HepG2 (cell line): ENCODE measurements around the gene TMEM107. TPM values are rescaled to one million over a fixed set of nuclear protein-coding genes. Genes with fewer than 3 reads are reported as not detected.

Experiments
- IRF2 ChIP-seq: IDR thresholded peaks from 2 replicates; pipeline ENCODE4 v1.6.1; 2018; ENCODE audit warnings: missing genetic modification reagents, missing compliant biosample characterization
- KDM3A ChIP-seq: IDR thresholded peaks from 2 replicates; pipeline ENCODE4 v1.6.1; 2018; ENCODE audit warnings: low read depth, missing compliant biosample characterization
- MED8 ChIP-seq: sonication (generic); formaldehyde crosslinking; IDR thresholded peaks from 2 replicates; pipeline ENCODE4 v1.8.1; 2023; ENCODE audit warnings: mild to moderate bottlenecking, missing genetic modification reagents; ENCODE audit not compliant: insufficient replicate concordance
- RXRA ChIP-seq: sonication (generic); formaldehyde crosslinking; IDR thresholded peaks from 2 replicates; pipeline ENCODE4 v1.5.1; 2020; ENCODE audit warnings: missing genetic modification reagents
- SALL1 ChIP-seq: sonication (generic); formaldehyde crosslinking; IDR thresholded peaks from 2 replicates; pipeline ENCODE4 v1.8.0; 2022; ENCODE audit warnings: mild to moderate bottlenecking, missing genetic modification reagents
- SIN3A ChIP-seq: IDR thresholded peaks from 2 replicates; pipeline ENCODE4 v1.6.1; 2011; ENCODE audit warnings: low read depth, mild to moderate bottlenecking, control low read depth, low read length, borderline replicate concordance
- ZNF292 ChIP-seq: sonication (generic); formaldehyde crosslinking; IDR thresholded peaks from 2 replicates; pipeline ENCODE4 v1.8.1; 2022; ENCODE audit warnings: mild to moderate bottlenecking, low read depth, missing genetic modification reagents, borderline replicate concordance
- ZNF598 ChIP-seq: sonication (generic); formaldehyde crosslinking; IDR thresholded peaks from 2 replicates; pipeline ENCODE4 v1.5.1; 2020; ENCODE audit warnings: mild to moderate bottlenecking, missing genetic modification reagents, borderline replicate concordance
- ZZZ3 ChIP-seq: sonication (generic); formaldehyde crosslinking; IDR thresholded peaks from 2 replicates; pipeline ENCODE4 v1.4.0; 2020; ENCODE audit warnings: missing genetic modification reagents, mild to moderate bottlenecking, borderline replicate concordance
- polyA plus RNA-seq, 8 experiments: library from polyadenylated mRNA; depleted of rRNA in 3 of 8; stranded (reverse) in 7 of 8; unstranded in 1 of 8; fragments of >200 nt; fragmentation: Illumina TruSeq in 4 of 8; extraction: Trizol in 4 of 8; gene quantifications; 2 replicates each; pipeline versions ENCODE4 v1.2.1 to v1.2.3, GENCODE V29; 2011 to 2016; ENCODE audit warnings: low read depth in 4 of 8, missing spikeins in 1 of 8, mixed read lengths in 1 of 8; ENCODE audit not compliant: insufficient read depth in 1 of 8
- total RNA-seq, 5 experiments: library from RNA; depleted of rRNA; stranded (reverse); fragments of >200 nt; fragmentation: Illumina TruSeq; extraction: Trizol; gene quantifications; 2 replicates each; pipeline ENCODE4 v1.2.3, GENCODE V29; 2016; ENCODE audit warnings: low read depth in 1 of 5
- TF ChIP-seq, protein P1 (sequence below): sonication (generic); formaldehyde crosslinking; IDR thresholded peaks from 2 replicates; pipeline ENCODE4 v1.8.0; 2022; ENCODE audit warnings: low read depth, missing genetic modification reagents
- TF ChIP-seq, protein P2 (sequence below), 2 experiments: sonication (generic) in 1 of 2; formaldehyde crosslinking in 1 of 2; IDR thresholded peaks; 2 replicates each; pipeline versions ENCODE4 v1.4.0 to v1.6.1; 2018 to 2020; ENCODE audit warnings: missing genetic modification reagents in 2 of 2, borderline replicate concordance in 1 of 2, low read depth in 1 of 2, mild to moderate bottlenecking in 1 of 2, missing biosample characterization in 1 of 2
- TF ChIP-seq, protein P3 (sequence below): sonication (generic); formaldehyde crosslinking; IDR thresholded peaks from 2 replicates; pipeline ENCODE4 v1.4.0; 2020; ENCODE audit warnings: mild to moderate bottlenecking, missing genetic modification reagents
- TF ChIP-seq, protein P4 (sequence below): sonication (generic); formaldehyde crosslinking; IDR thresholded peaks from 2 replicates; pipeline ENCODE4 v1.4.0; 2020; ENCODE audit warnings: mild to moderate bottlenecking, missing genetic modification reagents
- TF ChIP-seq, protein P5 (sequence below): sonication (generic); formaldehyde crosslinking; IDR thresholded peaks from 2 replicates; pipeline ENCODE4 v1.8.0; 2022; ENCODE audit warnings: mild to moderate bottlenecking, missing genetic modification reagents; ENCODE audit not compliant: insufficient replicate concordance
- TF ChIP-seq, protein P6 (sequence below): sonication (generic); formaldehyde crosslinking; IDR thresholded peaks from 2 replicates; pipeline ENCODE4 v1.4.0; 2020; ENCODE audit warnings: missing genetic modification reagents, mild to moderate bottlenecking, borderline replicate concordance

Gene TMEM107
- total and polyA plus RNA-seq, 2 of the 13 experiments (the other 11 are each of a cell fraction or from before 2014, with no cell fraction given) = 7.2 to 15.3 TPM

DNA sequence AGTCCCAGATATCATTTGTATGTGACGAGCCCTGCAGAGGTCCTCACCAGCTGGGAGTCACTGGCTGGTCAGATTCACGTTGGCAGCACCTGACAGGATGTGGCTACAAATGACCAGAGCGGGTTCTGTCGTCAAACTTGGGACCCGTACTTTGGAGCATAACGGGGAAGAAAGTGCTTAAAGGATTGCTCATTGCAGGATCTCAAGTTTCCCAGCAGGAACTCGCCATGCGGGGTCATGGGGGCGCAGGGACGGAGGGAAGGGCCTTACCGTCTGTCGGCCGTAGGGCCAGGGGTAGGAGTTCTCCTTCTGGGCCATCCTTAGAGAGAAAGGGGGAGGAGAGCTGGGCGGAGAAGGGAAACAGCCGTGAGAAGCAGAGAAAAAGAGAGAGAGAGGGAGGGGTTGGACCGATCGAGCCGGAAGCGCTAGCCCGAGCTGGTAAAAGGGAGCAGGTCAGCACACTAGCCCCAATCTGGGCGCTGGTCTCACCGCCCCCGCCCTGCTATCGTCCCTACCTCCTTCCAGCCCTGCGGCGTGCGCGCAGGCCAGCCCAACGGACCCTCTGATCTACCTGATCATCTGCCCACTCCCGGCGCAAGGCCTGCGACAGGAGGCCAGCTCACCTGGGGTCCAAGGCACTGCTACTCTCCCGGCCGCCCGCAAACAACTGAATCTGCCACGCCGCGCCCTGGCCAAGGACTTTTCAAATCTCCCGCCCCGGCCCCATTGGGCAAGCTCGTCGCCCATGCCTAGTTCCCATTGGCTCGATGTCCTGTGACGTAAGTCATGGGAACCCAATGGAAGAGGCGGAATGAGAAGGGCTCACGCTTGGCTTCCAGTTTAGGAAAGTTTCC is 34.0 kb upstream of the TMEM107 start, which contains the start of gene AURKB (continued):
- TF ChIP-seq, protein P1, sequence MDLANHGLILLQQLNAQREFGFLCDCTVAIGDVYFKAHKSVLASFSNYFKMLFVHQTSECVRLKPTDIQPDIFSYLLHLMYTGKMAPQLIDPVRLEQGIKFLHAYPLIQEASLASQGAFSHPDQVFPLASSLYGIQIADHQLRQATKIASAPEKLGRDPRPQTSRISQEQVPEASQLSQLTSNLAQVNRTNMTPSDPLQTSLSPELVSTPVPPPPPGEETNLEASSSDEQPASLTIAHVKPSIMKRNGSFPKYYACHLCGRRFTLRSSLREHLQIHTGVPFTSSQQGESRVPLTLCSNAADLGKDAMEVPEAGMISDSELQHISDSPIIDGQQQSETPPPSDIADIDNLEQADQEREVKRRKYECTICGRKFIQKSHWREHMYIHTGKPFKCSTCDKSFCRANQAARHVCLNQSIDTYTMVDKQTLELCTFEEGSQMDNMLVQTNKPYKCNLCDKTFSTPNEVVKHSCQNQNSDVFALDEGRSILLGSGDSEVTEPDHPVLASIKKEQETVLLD (CRISPR knock-in tag) = peak; percentile 66; the same call in 1 of the 2 replicates
- peak; percentile 32; the same call in 1 of the 2 replicates for TF ChIP-seq ZNF598
- TF ChIP-seq RXRA = 0 out of 2 replicates have a peak, but pooled peaks have one; percentile 31
- TF ChIP-seq, protein P2, sequence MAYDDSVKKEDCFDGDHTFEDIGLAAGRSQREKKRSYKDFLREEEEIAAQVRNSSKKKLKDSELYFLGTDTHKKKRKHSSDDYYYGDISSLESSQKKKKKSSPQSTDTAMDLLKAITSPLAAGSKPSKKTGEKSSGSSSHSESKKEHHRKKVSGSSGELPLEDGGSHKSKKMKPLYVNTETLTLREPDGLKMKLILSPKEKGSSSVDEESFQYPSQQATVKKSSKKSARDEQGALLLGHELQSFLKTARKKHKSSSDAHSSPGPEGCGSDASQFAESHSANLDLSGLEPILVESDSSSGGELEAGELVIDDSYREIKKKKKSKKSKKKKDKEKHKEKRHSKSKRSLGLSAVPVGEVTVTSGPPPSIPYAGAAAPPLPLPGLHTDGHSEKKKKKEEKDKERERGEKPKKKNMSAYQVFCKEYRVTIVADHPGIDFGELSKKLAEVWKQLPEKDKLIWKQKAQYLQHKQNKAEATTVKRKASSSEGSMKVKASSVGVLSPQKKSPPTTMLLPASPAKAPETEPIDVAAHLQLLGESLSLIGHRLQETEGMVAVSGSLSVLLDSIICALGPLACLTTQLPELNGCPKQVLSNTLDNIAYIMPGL (CRISPR knock-in tag; IDR thresholded peaks at IDR 0.05; ENCODE audit: borderline replicate concordance in 1 of 2, low read depth in 1 of 2) = peak; percentile 39 to 82; a peak in 3 of 4 replicates
- TF ChIP-seq, protein P3, sequence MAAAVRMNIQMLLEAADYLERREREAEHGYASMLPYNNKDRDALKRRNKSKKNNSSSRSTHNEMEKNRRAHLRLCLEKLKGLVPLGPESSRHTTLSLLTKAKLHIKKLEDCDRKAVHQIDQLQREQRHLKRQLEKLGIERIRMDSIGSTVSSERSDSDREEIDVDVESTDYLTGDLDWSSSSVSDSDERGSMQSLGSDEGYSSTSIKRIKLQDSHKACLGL = peak; percentile 98
- TF ChIP-seq ZNF292 (CRISPR knock-in tag) = 0 out of 2 replicates have a peak, but pooled peaks have one; percentile 28
- TF ChIP-seq, protein P4, sequence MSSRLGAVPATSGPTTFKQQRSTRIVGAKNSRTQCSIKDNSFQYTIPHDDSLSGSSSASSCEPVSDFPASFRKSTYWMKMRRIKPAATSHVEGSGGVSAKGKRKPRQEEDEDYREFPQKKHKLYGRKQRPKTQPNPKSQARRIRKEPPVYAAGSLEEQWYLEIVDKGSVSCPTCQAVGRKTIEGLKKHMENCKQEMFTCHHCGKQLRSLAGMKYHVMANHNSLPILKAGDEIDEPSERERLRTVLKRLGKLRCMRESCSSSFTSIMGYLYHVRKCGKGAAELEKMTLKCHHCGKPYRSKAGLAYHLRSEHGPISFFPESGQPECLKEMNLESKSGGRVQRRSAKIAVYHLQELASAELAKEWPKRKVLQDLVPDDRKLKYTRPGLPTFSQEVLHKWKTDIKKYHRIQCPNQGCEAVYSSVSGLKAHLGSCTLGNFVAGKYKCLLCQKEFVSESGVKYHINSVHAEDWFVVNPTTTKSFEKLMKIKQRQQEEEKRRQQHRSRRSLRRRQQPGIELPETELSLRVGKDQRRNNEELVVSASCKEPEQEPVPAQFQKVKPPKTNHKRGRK (CRISPR knock-in tag) = peak; percentile 42; the same call in 1 of the 2 replicates
- TF ChIP-seq MED8 (CRISPR knock-in tag) = peak; percentile 28
- TF ChIP-seq, protein P5, sequence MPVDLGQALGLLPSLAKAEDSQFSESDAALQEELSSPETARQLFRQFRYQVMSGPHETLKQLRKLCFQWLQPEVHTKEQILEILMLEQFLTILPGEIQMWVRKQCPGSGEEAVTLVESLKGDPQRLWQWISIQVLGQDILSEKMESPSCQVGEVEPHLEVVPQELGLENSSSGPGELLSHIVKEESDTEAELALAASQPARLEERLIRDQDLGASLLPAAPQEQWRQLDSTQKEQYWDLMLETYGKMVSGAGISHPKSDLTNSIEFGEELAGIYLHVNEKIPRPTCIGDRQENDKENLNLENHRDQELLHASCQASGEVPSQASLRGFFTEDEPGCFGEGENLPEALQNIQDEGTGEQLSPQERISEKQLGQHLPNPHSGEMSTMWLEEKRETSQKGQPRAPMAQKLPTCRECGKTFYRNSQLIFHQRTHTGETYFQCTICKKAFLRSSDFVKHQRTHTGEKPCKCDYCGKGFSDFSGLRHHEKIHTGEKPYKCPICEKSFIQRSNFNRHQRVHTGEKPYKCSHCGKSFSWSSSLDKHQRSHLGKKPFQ (CRISPR knock-in tag) = no peak
- peak; percentile 53; the same call in 1 of the 2 replicates for TF ChIP-seq ZZZ3 (CRISPR knock-in tag)
- TF ChIP-seq SIN3A = peak; percentile 99
- TF ChIP-seq KDM3A (CRISPR knock-in tag) = no peak
- peak; percentile 87 for TF ChIP-seq SALL1 (CRISPR knock-in tag)
- 0 out of 2 replicates have a peak, but pooled peaks have one; percentile 32 for TF ChIP-seq IRF2 (CRISPR knock-in tag)
- TF ChIP-seq, protein P6, sequence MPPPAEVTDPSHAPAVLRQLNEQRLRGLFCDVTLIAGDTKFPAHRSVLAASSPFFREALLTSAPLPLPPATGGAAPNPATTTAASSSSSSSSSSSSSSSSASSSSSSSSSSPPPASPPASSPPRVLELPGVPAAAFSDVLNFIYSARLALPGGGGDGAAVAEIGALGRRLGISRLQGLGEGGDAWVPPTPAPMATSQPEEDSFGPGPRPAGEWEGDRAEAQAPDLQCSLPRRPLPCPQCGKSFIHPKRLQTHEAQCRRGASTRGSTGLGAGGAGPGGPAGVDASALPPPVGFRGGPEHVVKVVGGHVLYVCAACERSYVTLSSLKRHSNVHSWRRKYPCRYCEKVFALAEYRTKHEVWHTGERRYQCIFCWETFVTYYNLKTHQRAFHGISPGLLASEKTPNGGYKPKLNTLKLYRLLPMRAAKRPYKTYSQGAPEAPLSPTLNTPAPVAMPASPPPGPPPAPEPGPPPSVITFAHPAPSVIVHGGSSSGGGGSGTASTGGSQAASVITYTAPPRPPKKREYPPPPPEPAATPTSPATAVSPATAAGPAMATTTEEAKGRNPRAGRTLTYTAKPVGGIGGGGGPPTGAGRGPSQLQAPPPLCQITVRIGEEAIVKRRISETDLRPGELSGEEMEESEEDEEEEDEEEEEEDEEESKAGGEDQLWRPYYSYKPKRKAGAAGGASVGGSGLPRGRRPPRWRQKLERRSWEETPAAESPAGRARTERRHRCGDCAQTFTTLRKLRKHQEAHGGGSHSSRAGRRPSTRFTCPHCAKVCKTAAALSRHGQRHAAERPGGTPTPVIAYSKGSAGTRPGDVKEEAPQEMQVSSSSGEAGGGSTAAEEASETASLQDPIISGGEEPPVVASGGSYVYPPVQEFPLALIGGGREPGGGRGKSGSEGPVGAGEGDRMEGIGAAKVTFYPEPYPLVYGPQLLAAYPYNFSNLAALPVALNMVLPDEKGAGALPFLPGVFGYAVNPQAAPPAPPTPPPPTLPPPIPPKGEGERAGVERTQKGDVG (CRISPR knock-in tag) = 0 out of 2 replicates have a peak, but pooled peaks have one; percentile 37
